Progenitor cell of endocrine pancreas (in vitro differentiated cells): ENCODE results near the gene CDK7. TPM values are rescaled to one million over a fixed set of nuclear protein-coding genes. Genes with fewer than 3 reads are reported as not detected.

Experiments used
- DNase-seq: peaks from one replicate; pipeline ENCODE4 v3.0.0; 2021; ENCODE audit warnings: low spot score; ENCODE audit not compliant: unreplicated experiment
- H3K27ac Mint-ChIP-seq: 2 replicates; pipeline ENCODE4 v1.8.0; 2021; ENCODE audit warnings: mild to moderate bottlenecking, moderate library complexity, mixed read lengths
- H3K27me3 Mint-ChIP-seq: 2 replicates; pipeline ENCODE4 v1.8.0; 2021; ENCODE audit warnings: mixed read lengths
- H3K36me3 Mint-ChIP-seq: 2 replicates; pipeline ENCODE4 v1.8.0; 2022; ENCODE audit warnings: mixed read lengths; ENCODE audit not compliant: insufficient read depth
- H3K4me1 Mint-ChIP-seq: 2 replicates; pipeline ENCODE4 v1.8.0; 2021; ENCODE audit warnings: low read depth, mixed read lengths
- H3K4me3 Mint-ChIP-seq: 2 replicates; pipeline ENCODE4 v1.8.0; 2021; ENCODE audit warnings: low read depth, mild to moderate bottlenecking, moderate library complexity, mixed read lengths
- H3K9me3 Mint-ChIP-seq: 2 replicates; pipeline ENCODE4 v1.8.0; 2021; ENCODE audit warnings: low read depth, mixed read lengths
- CTCF ChIP-seq: fragments of 200-600 bp; sonication (generic); IDR thresholded peaks from one replicate; pipeline ENCODE4 v1.5.0; 2021; ENCODE audit warnings: antibody characterized with exemption, mild to moderate bottlenecking; ENCODE audit not compliant: unreplicated experiment
- total RNA-seq: library from RNA; stranded (reverse); gene quantifications from 2 replicates; pipeline ENCODE4 v1.2.1, GENCODE V29; 2021

The CDK7 gene
- total RNA-seq, 1 donor from 2014 or later = 30.8 TPM

GRCh38 chr5:69315972-69316371 lies 81.3 kb downstream of the CDK7 start:
- H3K36me3 Mint-ChIP-seq = peaks cover 5% of the 10 kb centered on the region
- no peak for DNase-seq
- TF ChIP-seq CTCF = no peak
- no peaks in the 10 kb centered on the region for H3K4me1 Mint-ChIP-seq
- no peaks in the 10 kb centered on the region for H3K9me3 Mint-ChIP-seq
- no peaks in the 10 kb centered on the region for H3K27me3 Mint-ChIP-seq
- H3K4me3 Mint-ChIP-seq = no peak overlapping the region
- no peak overlapping the region for H3K27ac Mint-ChIP-seq

- H3K4me1 Mint-ChIP-seq = no peaks in the 10 kb centered on the region
- no peak overlapping the region for H3K4me3 Mint-ChIP-seq
- H3K36me3 Mint-ChIP-seq = peaks cover 3% of the 10 kb centered on the region
- no peaks in the 10 kb centered on the region for H3K27me3 Mint-ChIP-seq
- no peak for TF ChIP-seq CTCF
- H3K27ac Mint-ChIP-seq = no peak overlapping the region
- no peak for DNase-seq
- no peaks in the 10 kb centered on the region for H3K9me3 Mint-ChIP-seq
Measured at GRCh38 chr5:69317391-69317790, 82.7 kb downstream of the CDK7 start.

- Mint-ChIP-seq H3K4me3 (no peak overlapping the region), H3K27me3 (no peaks in the 10 kb centered on the region), H3K36me3 (no peaks in the 10 kb centered on the region), H3K4me1 (peaks cover 11% of the 10 kb centered on the region), H3K9me3 (no peaks in the 10 kb centered on the region), H3K27ac (peak overlapping the region; percentile 3)
- no peak for TF ChIP-seq CTCF
- no peak for DNase-seq
Measured at GRCh38 chr5:69326365-69326764, 91.7 kb downstream of the CDK7 start.

Other genes starting within 250 kb of the CDK7 start
- 43.5 and 45.0 TPM in 2 replicates for gene SLC30A5, start 140.9 kb upstream of the CDK7 start, total RNA-seq
- gene CCNB1, start 67.7 kb upstream of the CDK7 start, total RNA-seq = 104 and 105 TPM in 2 replicates
- gene CENPH, start 45.3 kb upstream of the CDK7 start, total RNA-seq = 22.2 and 23.8 TPM in 2 replicates
- 10.8 and 15.5 TPM in 2 replicates for gene CCDC125, start 97.9 kb downstream of the CDK7 start, total RNA-seq
- gene AK6, start 134.6 kb downstream of the CDK7 start, total RNA-seq = 34.0 and 36.1 TPM in 2 replicates
- gene TAF9, start 134.6 kb downstream of the CDK7 start, total RNA-seq = 53.4 and 58.9 TPM in 2 replicates
- gene RAD17, start 134.9 kb downstream of the CDK7 start, total RNA-seq = 35.3 and 36.4 TPM in 2 replicates
- gene MARVELD2, start 180.2 kb downstream of the CDK7 start, total RNA-seq = 67.0 and 71.6 TPM in 2 replicates